HepG2 (cell line): Measurements from ENCODE around the gene TNFRSF25. TPM values are rescaled to one million over a fixed set of nuclear protein-coding genes. Genes with fewer than 3 reads are reported as not detected.

ENCODE experiments used
- MLX ChIP-seq: IDR thresholded peaks from 2 replicates; pipeline ENCODE4 v1.6.1; 2016
- NR2F6 ChIP-seq, 2 experiments: IDR thresholded peaks; 2 replicates each; pipeline ENCODE4 v1.6.1; 2016; ENCODE audit warnings: antibody characterized with exemption in 1 of 2, mild to moderate bottlenecking in 1 of 2
- ZBTB39 ChIP-seq: sonication (generic); formaldehyde crosslinking; IDR thresholded peaks from 2 replicates; pipeline ENCODE4 v1.5.0; 2020; ENCODE audit warnings: missing genetic modification reagents
- ZFP37 ChIP-seq: sonication (generic); formaldehyde crosslinking; IDR thresholded peaks from 2 replicates; pipeline ENCODE4 v1.4.0; 2020; ENCODE audit warnings: missing genetic modification reagents, borderline replicate concordance
- ZNF235 ChIP-seq: sonication (generic); formaldehyde crosslinking; IDR thresholded peaks from 2 replicates; pipeline ENCODE4 v1.8.1; 2023; ENCODE audit warnings: mild to moderate bottlenecking, missing genetic modification reagents, borderline replicate concordance
- ZNF407 ChIP-seq: sonication (generic); formaldehyde crosslinking; IDR thresholded peaks from one replicate; pipeline ENCODE4 v1.5.1; 2020; ENCODE audit warnings: mild to moderate bottlenecking, missing genetic modification reagents; ENCODE audit errors: not compliant biosample characterization
- ZNF784 ChIP-seq: sonication (generic); formaldehyde crosslinking; IDR thresholded peaks from 2 replicates; pipeline ENCODE4 v1.5.1; 2020; ENCODE audit warnings: missing genetic modification reagents, mild to moderate bottlenecking, borderline replicate concordance
- polyA plus RNA-seq, 8 experiments: library from polyadenylated mRNA; depleted of rRNA in 3 of 8; stranded (reverse) in 7 of 8; unstranded in 1 of 8; fragments of >200 nt; fragmentation: Illumina TruSeq in 4 of 8; extraction: Trizol in 4 of 8; gene quantifications; 2 replicates each; pipeline versions ENCODE4 v1.2.1 to v1.2.3, GENCODE V29; 2011 to 2016; ENCODE audit warnings: low read depth in 4 of 8, missing spikeins in 1 of 8, mixed read lengths in 1 of 8; ENCODE audit not compliant: insufficient read depth in 1 of 8
- total RNA-seq, 5 experiments: library from RNA; depleted of rRNA; stranded (reverse); fragments of >200 nt; fragmentation: Illumina TruSeq; extraction: Trizol; gene quantifications; 2 replicates each; pipeline ENCODE4 v1.2.3, GENCODE V29; 2016; ENCODE audit warnings: low read depth in 1 of 5

TNFRSF25 gene
- total and polyA plus RNA-seq, 2 of the 13 experiments (the other 11 are each of a cell fraction or from before 2014, with no cell fraction given): 1.4 to 1.5 TPM

- TF ChIP-seq ZNF407 (peak; percentile 66), ZNF784 (CRISPR knock-in tag) (no peak), NR2F6 (IDR thresholded peaks at IDR 0.05) (peak; percentile 56), NR2F6 (CRISPR knock-in tag; IDR thresholded peaks at IDR 0.05) (peak; percentile 71; the same call in 1 of the 2 replicates), ZFP37 (CRISPR knock-in tag) (no peak), ZBTB39 (0 out of 2 replicates have a peak, but pooled peaks have one; percentile 23), MLX (CRISPR knock-in tag) (no peak), ZNF235 (CRISPR knock-in tag) (peak; percentile 15; the same call in 1 of the 2 replicates)
Observed at GRCh38 chr1:6447818-6448748, 17.9 kb downstream of the TNFRSF25 start (continued).
